Progenitor cell of endocrine pancreas (in vitro differentiated cells): Measurements from ENCODE around the gene CKS2. TPM values are rescaled to one million over a fixed set of nuclear protein-coding genes. Genes with fewer than 3 reads are reported as not detected.

Experiments
- DNase-seq: peaks from one replicate; pipeline ENCODE4 v3.0.0; 2021; ENCODE audit warnings: low spot score; ENCODE audit not compliant: unreplicated experiment
- H3K27ac Mint-ChIP-seq: 2 replicates; pipeline ENCODE4 v1.8.0; 2021; ENCODE audit warnings: mild to moderate bottlenecking, moderate library complexity, mixed read lengths
- H3K27me3 Mint-ChIP-seq: 2 replicates; pipeline ENCODE4 v1.8.0; 2021; ENCODE audit warnings: mixed read lengths
- H3K36me3 Mint-ChIP-seq: 2 replicates; pipeline ENCODE4 v1.8.0; 2022; ENCODE audit warnings: mixed read lengths; ENCODE audit not compliant: insufficient read depth
- H3K4me1 Mint-ChIP-seq: 2 replicates; pipeline ENCODE4 v1.8.0; 2021; ENCODE audit warnings: low read depth, mixed read lengths
- H3K4me3 Mint-ChIP-seq: 2 replicates; pipeline ENCODE4 v1.8.0; 2021; ENCODE audit warnings: low read depth, mild to moderate bottlenecking, moderate library complexity, mixed read lengths
- H3K9me3 Mint-ChIP-seq: 2 replicates; pipeline ENCODE4 v1.8.0; 2021; ENCODE audit warnings: low read depth, mixed read lengths
- CTCF ChIP-seq: fragments of 200-600 bp; sonication (generic); IDR thresholded peaks from one replicate; pipeline ENCODE4 v1.5.0; 2021; ENCODE audit warnings: antibody characterized with exemption, mild to moderate bottlenecking; ENCODE audit not compliant: unreplicated experiment
- microRNA-seq: library from miRNA; unstranded; fragments of <30 nt; microRNA quantifications from one replicate; pipeline ENCODE4 v1.1.0, GENCODE V29; 2020; ENCODE audit warnings: borderline number of aligned reads; ENCODE audit not compliant: unreplicated experiment
- total RNA-seq: library from RNA; stranded (reverse); gene quantifications from 2 replicates; pipeline ENCODE4 v1.2.1, GENCODE V29; 2021

CKS2 gene
- total RNA-seq, 1 donor from 2014 or later, result 99.1 TPM

- no peak for DNase-seq
- Mint-ChIP-seq H3K4me1 (peaks cover 16% of the 10 kb centered on the region), H3K4me3 (no peak overlapping the region), H3K27me3 (no peaks in the 10 kb centered on the region), H3K27ac (no peak overlapping the region), H3K36me3 (peaks cover 17% of the 10 kb centered on the region), H3K9me3 (no peaks in the 10 kb centered on the region)
- TF ChIP-seq CTCF, result no peak
Measured at GRCh38 chr9:89363311-89363670, 52.3 kb downstream of the CKS2 start.

GRCh38 chr9:89363921-89364665, 53.1 kb downstream of the CKS2 start:
- DNase-seq, result no peak
- no peak overlapping the region for H3K4me3 Mint-ChIP-seq
- peaks cover 11% of the 10 kb centered on the region for H3K36me3 Mint-ChIP-seq
- no peak overlapping the region for H3K27ac Mint-ChIP-seq
- no peak for TF ChIP-seq CTCF
- peaks cover 10% of the 10 kb centered on the region for H3K4me1 Mint-ChIP-seq
- no peaks in the 10 kb centered on the region for H3K27me3 Mint-ChIP-seq
- H3K9me3 Mint-ChIP-seq, result no peaks in the 10 kb centered on the region

- no peak overlapping the region for H3K4me3 Mint-ChIP-seq
Measured at GRCh38 chr9:89364666-89365531, 53.9 kb downstream of the CKS2 start.

GRCh38 chr9:89365532-89365912, 54.5 kb downstream of the CKS2 start:
- Mint-ChIP-seq H3K36me3 (peaks cover 9% of the 10 kb centered on the region), H3K9me3 (no peaks in the 10 kb centered on the region), H3K4me3 (no peak overlapping the region), H3K4me1 (peaks cover 2% of the 10 kb centered on the region), H3K27ac (no peak overlapping the region), H3K27me3 (no peaks in the 10 kb centered on the region)
- DNase-seq, result no peak
- no peak for TF ChIP-seq CTCF

More at GRCh38 chr9:89364666-89365531, 53.9 kb downstream of the CKS2 start:
- H3K27ac Mint-ChIP-seq, result no peak overlapping the region
- H3K9me3 Mint-ChIP-seq, result no peaks in the 10 kb centered on the region
- no peak for DNase-seq
- H3K27me3 Mint-ChIP-seq, result no peaks in the 10 kb centered on the region
- peaks cover 9% of the 10 kb centered on the region for H3K36me3 Mint-ChIP-seq
- H3K4me1 Mint-ChIP-seq, result peaks cover 7% of the 10 kb centered on the region
- no peak for TF ChIP-seq CTCF

Small RNA genes within 50 kb of the gene (microRNA-seq; reads per million reads assigned to microRNA genes)
- gene MIR3153, result not detected

Other genes starting within 250 kb of the CKS2 start
- gene SHC3, start 132.4 kb upstream of the CKS2 start, total RNA-seq, result 1.3 TPM in 2 replicates
- gene SECISBP2, start 7.3 kb downstream of the CKS2 start, total RNA-seq, result 73.5 and 75.7 TPM in 2 replicates
- 63.1 and 65.3 TPM in 2 replicates for gene SEMA4D, start 186.9 kb downstream of the CKS2 start, total RNA-seq